ENCODE data around the gene CSPG4. TPM values are rescaled to one million over a fixed set of nuclear protein-coding genes. Genes with fewer than 3 reads are reported as not detected.
A peak's percentile ranks its signal among the peaks of the same experiment; 100 is the strongest.
"Not testable (repeated sequence)": the region's sequence is repeated elsewhere in the genome, so short reads cannot be mapped to it uniquely, and the experiment has no call there.

The CSPG4 gene
- total RNA-seq, 4 donors from 2014 or later: 29.9 to 144 (median 49.7) TPM

GRCh38 chr15:75640483-75641178, 72.0 kb downstream of the CSPG4 start:
- peak; percentile 20 for ATAC-seq (ENCODE audit: low FRiP score)
- no peak for TF ChIP-seq CTCF (IDR thresholded peaks at IDR 0.05)
- DNase-seq (ENCODE audit: low spot score): no peak

GRCh38 chr15:75639709-75640482, 72.8 kb downstream of the CSPG4 start, which contains the start of gene IMP3:
TSS of gene IMP3 (minus strand) at chr15:75640224. CDS start at chr15:75640168, 56 bp downstream.
- DNase-seq (ENCODE audit: low spot score) (peak; percentile 70), ATAC-seq (ENCODE audit: low FRiP score) (peak; percentile 97)
- no peak for TF ChIP-seq CTCF (IDR thresholded peaks at IDR 0.05)

GRCh38 chr15:75639191-75639708, 73.4 kb downstream of the CSPG4 start:
- no peak for ATAC-seq (ENCODE audit: low FRiP score)
- no peak for DNase-seq (ENCODE audit: low spot score)
- TF ChIP-seq CTCF (IDR thresholded peaks at IDR 0.05): no peak

- TF ChIP-seq CTCF (IDR thresholded peaks at IDR 0.05): no peak
- ATAC-seq (ENCODE audit: low FRiP score) (no peak), DNase-seq (ENCODE audit: low spot score) (no peak)
Observed at GRCh38 chr15:75637245-75638009, 75.2 kb downstream of the CSPG4 start.

- no peak for TF ChIP-seq CTCF (IDR thresholded peaks at IDR 0.05)
- ATAC-seq (ENCODE audit: low FRiP score): no peak
- DNase-seq (ENCODE audit: low spot score): no peak
Observed at GRCh38 chr15:75636026-75636425, 76.6 kb downstream of the CSPG4 start.

GRCh38 chr15:75633922-75634321, 78.7 kb downstream of the CSPG4 start:
- ATAC-seq (ENCODE audit: low FRiP score); DNase-seq (ENCODE audit: low spot score): not testable (repeated sequence)

GRCh38 chr15:75631935-75632334, 80.7 kb downstream of the CSPG4 start:
- ATAC-seq (ENCODE audit: low FRiP score) (no peak), DNase-seq (ENCODE audit: low spot score) (no peak)
- no peak for TF ChIP-seq CTCF (IDR thresholded peaks at IDR 0.05)
